Fibroblast of mammary gland (primary cell): Measurements from ENCODE around the gene FGF4.

Experiments
- DNase-seq: peaks from one replicate; pipeline ENCODE4 v3.0.0-alpha.2; 2010; ENCODE audit warnings: low read depth
- H3K4me3 ChIP-seq: 2 replicates; pipeline ENCODE4 v1.5.1; 2011; ENCODE audit warnings: low read depth, mild to moderate bottlenecking, low read length, moderate library complexity; ENCODE audit not compliant: control insufficient read depth
- TF ChIP-seq, protein P1 (sequence below): conservative IDR thresholded peaks from 2 replicates; pipeline ENCODE4 v1.5.1; 2011; ENCODE audit warnings: low read depth, low read length, inconsistent platforms; ENCODE audit not compliant: control insufficient read depth, insufficient read depth

Gene FGF4

DNA sequence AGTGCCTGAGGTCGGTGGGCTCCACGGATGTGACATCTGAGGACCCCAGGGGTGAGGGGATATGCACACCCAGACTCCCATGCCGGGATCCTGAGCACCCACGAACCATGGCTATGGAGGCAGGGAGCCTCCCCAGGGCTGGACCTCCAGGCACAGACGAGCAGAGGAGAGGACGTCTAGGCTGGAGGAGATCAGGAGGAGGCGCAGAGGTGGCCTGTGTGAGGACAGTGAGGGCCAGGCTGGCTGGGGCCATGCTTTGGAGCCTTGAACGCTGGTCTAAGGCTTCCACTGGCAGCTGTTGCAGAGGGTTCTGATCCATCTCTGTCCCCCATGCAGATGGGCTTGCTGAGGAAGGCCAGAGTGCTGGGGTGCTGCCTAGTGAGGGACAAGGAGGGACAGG lies 29.0 kb downstream of the FGF4 start:
- no peak for DNase-seq
- no peak overlapping the region for H3K4me3 ChIP-seq
- TF ChIP-seq, protein P1, sequence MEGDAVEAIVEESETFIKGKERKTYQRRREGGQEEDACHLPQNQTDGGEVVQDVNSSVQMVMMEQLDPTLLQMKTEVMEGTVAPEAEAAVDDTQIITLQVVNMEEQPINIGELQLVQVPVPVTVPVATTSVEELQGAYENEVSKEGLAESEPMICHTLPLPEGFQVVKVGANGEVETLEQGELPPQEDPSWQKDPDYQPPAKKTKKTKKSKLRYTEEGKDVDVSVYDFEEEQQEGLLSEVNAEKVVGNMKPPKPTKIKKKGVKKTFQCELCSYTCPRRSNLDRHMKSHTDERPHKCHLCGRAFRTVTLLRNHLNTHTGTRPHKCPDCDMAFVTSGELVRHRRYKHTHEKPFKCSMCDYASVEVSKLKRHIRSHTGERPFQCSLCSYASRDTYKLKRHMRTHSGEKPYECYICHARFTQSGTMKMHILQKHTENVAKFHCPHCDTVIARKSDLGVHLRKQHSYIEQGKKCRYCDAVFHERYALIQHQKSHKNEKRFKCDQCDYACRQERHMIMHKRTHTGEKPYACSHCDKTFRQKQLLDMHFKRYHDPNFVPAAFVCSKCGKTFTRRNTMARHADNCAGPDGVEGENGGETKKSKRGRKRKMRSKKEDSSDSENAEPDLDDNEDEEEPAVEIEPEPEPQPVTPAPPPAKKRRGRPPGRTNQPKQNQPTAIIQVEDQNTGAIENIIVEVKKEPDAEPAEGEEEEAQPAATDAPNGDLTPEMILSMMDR, result no peak

DNA sequence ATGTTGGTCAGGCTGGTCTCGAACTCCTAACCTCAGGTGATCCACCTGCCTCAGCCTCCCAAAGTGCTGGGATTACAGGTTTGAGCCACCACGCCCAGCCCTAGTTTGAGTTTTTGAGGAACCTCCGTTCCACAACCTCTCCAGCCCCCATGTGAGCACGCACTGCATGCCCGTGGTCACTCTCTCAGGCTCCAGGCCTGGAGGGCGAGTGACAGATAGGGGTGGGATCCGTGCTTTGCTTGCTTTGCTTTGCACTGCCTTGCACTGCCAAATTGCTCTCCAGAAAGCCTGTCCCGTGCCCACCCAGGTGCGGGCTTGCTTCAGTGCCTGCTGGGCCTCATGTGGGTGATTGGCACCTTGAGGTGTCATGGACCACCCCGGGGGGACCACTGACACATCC lies 29.9 kb downstream of the FGF4 start:
- no peak for DNase-seq
- TF ChIP-seq, protein P1, result no peak
- H3K4me3 ChIP-seq, result no peak overlapping the region

DNA sequence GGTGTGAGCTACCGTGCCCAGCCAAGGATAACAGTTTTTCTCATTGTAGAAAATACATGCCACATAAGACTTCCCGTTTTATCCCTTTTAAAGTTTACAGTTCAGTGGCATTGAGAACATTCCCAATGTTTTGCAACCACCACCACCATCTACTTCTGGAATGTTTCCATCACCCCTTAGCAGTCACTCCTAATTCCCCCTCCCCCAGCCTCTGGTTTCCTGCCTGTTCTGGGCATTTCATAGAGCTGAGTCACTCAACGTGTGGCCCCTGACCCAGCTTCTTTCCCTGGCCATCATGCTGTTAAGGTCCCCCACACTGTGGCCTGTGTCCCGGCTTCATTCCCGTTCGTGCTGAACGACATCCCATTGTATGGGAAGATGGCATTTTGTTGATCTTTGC lies 30.7 kb downstream of the FGF4 start:
- peak; percentile 43 for DNase-seq
- TF ChIP-seq, protein P1, result no peak
- no peak overlapping the region for H3K4me3 ChIP-seq

DNA sequence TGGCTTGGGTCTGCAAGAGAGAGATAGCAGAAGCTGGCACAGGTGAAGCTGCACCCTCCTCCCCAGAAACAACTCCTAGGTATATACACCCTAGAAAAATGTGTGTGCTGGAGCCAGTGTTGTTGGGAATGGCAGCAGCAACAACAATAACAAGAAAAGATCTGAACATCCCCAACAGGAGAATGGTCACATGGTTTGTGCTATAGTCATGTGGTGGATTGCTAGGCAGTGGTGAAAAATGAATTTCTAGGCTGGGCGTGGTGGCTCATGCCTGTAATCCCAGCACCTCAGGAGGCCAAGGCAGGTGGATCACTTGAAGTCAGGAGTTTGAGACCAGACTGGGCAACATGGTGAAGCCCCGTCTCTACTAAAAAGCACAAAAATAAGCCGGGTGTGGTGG lies 40.3 kb downstream of the FGF4 start:
- no peak overlapping the region for H3K4me3 ChIP-seq
- TF ChIP-seq, protein P1, result no peak
- no peak for DNase-seq

DNA sequence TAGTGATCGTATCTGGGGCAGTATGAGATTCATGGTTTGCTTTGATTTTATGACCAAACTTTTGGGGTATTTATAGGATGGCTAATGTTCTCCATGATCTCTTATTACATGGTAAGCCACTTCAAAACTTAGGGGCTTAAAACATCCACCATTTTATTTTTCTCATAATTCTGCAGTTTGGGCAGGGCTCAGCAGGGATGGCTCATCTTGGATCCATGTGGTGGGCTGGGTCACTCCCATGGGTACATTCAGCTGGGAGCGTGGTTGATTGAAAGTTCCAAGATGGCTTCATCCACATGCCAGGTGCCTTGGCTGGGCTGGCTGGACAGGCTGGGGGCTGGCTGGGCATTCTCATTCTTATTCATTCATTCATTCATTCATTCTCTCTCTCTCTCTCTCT lies 40.8 kb downstream of the FGF4 start:
- DNase-seq, result no peak
- H3K4me3 ChIP-seq, result no peak overlapping the region
- TF ChIP-seq, protein P1, result no peak

DNA sequence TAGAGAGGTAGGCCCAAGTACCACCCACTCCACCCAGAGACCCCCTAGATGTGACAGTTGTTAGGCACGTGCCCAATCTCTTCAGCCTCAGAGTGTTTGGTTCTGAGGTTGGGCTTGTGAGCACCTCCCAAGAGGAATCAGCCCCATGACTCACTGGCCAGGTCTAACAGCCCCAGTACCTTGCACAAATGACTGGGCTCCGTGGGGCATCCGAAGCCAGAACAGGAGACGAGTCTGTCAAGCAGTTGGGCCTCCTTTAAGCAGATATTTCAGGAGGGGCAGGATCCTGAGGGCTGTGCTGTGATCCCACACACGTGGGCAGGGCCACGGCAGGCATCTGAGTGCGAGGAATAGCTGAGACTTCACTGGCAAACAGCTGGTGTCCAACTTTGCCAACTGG lies 42.2 kb downstream of the FGF4 start:
- TF ChIP-seq, protein P1, result no peak
- DNase-seq, result no peak
- H3K4me3 ChIP-seq, result no peak overlapping the region

DNA sequence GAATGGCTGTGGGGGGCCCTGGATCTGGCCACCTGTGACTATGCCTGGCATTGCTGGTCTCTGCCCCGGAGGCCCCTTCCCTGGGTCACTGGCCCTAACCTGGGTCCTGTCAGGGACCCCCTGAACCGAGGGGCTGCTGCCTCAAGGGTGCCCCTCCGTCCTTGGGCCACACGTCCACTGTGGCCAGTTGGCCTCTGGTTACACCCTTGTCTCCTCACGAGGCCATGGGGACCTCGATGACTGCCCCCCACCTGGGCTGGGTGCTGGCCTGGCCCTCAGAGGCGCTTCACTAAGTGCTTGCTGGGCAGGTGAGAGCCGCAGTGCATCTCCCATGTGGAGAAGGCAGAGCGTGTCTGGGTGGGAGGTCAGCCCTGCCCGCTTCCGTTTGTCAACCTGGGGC lies 44.0 kb downstream of the FGF4 start:
- DNase-seq, result no peak
- TF ChIP-seq, protein P1, result no peak
- H3K4me3 ChIP-seq, result no peak overlapping the region
